A673 (cell line): ENCODE measurements around the gene ABCC5.

Experiments used
- EZH2 ChIP-seq: fragments of 200-600 bp; sonication (generic); IDR thresholded peaks from 2 replicates; pipeline ENCODE4 v1.6.1; 2017; ENCODE audit warnings: borderline replicate concordance, low read depth, mild to moderate bottlenecking, mixed read lengths, antibody characterized with exemption, low read length; ENCODE audit not compliant: poor library complexity, severe bottlenecking
- TF ChIP-seq, protein P1 (sequence below): fragments of 300-800, 200-600 bp; sonication (generic); conservative IDR thresholded peaks from 2 replicates; pipeline ENCODE4 v1.5.1; 2017; ENCODE audit warnings: low read depth, mild to moderate bottlenecking, antibody characterized with exemption, low read length, moderate library complexity, mixed read lengths

DNA sequence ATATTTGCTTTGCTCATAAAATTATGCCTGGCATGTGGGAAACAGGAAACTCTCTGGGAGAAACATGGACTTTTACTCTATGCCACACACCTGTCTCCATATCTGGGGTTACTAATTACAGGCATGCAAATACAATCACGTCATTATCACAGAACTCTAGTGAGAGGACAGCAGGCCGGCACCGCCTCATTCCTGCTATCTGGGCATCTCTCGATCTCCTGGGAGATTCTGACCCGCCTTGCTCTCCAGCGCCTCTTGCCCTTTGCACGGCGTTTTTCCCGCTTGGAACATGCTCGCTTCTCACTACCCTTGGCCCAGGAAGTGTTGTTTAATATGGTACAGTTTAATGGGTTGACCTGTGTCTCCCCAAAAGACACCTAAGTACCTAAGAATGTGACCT, 87.6 kb downstream of the ABCC5 start:
- TF ChIP-seq, protein P1, sequence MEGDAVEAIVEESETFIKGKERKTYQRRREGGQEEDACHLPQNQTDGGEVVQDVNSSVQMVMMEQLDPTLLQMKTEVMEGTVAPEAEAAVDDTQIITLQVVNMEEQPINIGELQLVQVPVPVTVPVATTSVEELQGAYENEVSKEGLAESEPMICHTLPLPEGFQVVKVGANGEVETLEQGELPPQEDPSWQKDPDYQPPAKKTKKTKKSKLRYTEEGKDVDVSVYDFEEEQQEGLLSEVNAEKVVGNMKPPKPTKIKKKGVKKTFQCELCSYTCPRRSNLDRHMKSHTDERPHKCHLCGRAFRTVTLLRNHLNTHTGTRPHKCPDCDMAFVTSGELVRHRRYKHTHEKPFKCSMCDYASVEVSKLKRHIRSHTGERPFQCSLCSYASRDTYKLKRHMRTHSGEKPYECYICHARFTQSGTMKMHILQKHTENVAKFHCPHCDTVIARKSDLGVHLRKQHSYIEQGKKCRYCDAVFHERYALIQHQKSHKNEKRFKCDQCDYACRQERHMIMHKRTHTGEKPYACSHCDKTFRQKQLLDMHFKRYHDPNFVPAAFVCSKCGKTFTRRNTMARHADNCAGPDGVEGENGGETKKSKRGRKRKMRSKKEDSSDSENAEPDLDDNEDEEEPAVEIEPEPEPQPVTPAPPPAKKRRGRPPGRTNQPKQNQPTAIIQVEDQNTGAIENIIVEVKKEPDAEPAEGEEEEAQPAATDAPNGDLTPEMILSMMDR = no peak
- no peak for TF ChIP-seq EZH2
